Stimulated activated naive CD4-positive, alpha-beta T cell treated with Interleukin-2 at 50 U/mL for 16 hours (primary cell): Measurements from ENCODE around the gene GRM5.
A peak's percentile ranks its signal among the peaks of the same experiment; 100 is the strongest.
"Not testable (repeated sequence)": the region's sequence is repeated elsewhere in the genome, so short reads cannot be mapped to it uniquely, and the experiment has no call there.

ENCODE experiments used
- DNase-seq: peaks from one replicate; lab custom pipeline; 2025; lab: John Stamatoyannopoulos, UW

Gene GRM5

DNA sequence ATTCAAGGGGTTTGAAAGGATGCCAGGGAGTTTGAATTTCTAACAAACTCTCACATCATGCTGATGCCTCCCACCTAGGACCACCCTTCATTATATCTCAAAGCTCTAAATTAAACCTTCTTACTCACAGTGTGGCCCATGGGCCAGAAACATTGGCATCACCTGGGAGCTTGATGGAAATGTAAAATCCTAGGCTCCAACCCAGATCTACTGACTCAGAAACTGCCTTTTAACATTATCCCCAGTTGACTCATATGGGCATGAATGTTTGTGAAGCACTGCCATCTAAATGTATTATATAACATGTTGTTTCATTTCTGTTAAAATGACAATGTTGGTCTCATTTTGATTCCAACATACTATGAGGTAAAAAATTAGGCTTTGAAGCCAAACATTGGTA, 90.3 kb downstream of the GRM5 start:
- DNase-seq, result not testable (repeated sequence)

DNA sequence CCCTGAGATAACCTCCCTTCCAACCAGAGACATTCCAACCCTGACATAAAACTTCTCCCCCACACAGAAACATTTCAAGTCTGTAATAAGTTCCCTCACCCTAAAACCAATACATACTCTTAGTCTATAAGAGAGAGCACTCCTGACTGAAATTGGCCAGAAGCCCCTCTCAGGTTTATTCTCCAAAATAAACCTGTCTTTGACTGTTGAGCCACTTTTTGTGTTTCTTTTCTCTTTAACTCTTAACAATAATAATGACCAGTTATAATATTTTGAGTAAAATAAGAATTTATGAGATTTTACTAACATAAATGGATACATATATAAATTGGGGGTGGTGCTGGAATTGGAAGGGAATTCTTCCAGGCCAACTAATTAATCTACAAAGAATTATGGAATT, 93.6 kb downstream of the GRM5 start:
- DNase-seq, result no peak

DNA sequence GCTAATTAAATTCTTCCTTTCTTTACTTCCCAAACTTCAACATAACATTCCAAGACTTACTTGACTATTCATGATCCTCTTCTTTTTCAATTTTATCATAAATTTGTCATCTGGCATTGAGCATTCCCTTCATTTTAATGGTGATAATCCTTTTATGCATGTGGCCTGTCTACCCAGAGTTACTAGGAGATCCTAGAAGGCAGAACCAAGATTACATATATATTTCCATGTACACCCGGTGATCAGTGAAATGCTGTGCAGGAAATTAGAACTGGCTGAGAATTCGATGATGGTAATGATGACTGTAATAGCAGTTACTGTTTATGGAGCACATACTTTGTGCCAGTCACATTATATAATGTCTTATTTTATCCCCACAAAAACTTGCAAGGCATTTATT, 104.2 kb downstream of the GRM5 start:
- not testable (repeated sequence) for DNase-seq

DNA sequence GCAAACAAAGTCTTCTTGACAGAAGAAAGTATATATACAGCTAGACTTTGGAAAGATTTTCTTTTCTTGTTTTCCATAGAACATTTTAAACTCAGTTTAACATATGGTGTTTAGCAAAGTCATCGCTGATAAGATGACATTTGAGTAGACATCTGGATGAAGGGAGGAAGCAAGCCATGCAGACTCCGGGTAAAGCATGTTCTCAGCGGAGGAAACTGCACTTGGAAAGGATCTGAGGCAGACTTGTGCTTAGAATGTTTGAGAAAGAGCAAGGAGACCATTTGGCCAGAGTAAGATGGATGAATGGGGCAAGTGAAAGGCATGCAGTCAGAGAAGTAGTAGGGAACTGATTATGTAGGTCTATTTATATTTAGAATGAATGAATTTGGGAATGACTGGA, 105.9 kb downstream of the GRM5 start:
- not testable (repeated sequence) for DNase-seq

DNA sequence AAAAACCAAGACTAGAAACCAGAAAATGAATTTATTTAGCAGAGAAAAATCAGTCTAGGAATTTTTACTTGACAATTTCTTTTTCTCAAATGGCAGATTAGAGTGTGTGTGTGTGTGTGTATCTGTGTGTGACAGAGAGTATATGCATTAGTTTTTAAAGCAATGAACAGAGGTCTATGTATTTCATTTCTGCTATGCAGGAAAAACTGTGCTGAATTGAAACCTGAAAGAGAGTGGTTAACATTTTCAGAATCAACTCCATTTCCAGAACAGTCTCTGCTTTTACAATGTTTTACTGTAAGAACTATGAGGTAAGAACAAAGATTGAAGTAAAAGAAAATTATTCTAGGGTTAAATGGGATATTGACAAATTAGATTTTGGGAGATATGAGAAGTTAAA, 114.8 kb downstream of the GRM5 start:
- no peak for DNase-seq

DNA sequence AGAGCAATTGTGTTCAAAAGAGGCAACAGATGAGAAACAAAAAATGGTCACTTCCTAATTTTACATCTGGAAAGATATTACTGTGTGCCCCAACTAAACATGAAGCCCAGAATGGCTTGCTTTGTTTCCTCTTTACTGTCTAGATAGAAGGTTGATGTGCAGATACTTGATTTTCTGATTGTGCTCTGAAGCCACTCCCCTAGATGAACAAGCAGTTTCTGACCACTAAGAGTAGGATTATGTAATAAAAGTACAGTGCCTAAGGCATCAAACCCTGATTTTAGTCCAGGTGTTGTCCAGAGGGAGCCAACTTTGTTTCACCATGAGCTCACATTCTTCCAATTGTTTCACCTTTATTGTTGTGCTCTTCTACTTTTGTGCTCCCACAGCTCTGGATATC, 116.9 kb downstream of the GRM5 start:
- not testable (repeated sequence) for DNase-seq

DNA sequence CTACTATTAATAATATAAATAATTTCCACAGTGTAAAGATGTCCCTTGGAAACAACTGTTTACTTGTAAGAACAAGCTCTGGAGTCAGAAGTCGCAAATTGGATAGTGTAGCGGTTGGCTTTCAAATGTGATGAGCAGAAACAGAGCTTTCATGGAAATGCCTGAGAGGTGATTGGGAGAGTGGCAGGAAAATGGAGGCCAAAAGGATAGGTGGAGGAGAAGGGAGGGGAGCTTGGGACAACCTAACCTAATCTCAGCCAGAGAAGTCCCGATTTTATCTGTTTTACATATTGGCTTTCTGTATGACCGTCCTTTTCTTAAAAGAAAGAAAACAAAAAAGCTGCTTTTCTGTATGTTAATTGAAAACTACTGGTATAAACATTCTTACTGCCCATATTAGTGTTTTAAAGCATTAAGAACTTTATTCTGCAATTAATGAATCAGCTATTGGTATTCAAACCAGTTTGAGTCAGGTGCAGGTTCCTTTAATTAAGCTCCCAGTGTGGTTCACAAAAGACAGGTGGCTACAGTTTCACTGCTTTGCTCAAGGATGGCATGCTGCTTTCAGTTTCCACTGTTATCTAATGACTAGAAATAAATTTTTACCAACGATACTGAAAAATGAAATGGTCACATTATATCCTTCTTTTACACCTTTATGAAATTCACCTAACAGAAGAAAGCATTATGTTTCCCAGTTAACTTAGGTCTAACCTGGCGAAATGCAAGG, 117.8 kb downstream of the GRM5 start:
- DNase-seq, result not testable (repeated sequence)

DNA sequence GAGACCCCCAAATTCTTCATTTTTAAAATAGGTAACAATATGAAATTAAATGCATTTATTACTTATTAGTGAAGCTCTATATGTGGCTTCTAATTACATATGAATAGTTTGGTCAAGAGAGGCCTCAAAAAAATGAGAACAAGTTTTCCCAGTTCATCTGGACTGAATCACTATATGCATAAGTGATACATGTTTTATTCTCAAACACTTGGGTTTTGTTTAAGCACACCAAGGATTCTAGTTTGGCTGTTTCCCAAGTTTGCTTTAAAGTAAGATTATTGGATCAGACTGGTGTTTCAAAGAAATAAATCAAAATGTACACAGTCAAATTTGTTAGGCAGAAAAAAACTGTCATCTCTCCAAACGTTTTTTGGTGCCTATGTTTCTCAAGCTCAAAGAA, 136.1 kb downstream of the GRM5 start:
- DNase-seq, result not testable (repeated sequence)

DNA sequence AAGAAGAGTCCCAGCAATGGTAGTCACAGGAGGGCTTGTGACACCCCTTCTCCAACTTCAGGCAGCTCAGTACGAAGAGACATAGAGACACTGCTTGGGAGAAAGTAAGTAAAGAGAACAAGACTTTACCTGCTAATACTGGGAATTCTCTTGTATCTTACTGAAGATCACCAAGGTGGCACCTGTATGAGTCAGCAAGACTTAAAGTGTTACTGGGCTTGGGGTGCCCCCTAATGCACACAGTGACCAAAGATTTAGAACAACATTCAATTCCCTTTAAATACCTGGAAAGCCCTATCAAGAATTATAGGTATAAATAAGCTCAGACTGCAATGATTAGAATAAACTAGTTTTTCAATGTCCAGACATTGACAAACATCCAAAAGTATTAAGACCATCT, 148.7 kb downstream of the GRM5 start:
- DNase-seq, result not testable (repeated sequence)

DNA sequence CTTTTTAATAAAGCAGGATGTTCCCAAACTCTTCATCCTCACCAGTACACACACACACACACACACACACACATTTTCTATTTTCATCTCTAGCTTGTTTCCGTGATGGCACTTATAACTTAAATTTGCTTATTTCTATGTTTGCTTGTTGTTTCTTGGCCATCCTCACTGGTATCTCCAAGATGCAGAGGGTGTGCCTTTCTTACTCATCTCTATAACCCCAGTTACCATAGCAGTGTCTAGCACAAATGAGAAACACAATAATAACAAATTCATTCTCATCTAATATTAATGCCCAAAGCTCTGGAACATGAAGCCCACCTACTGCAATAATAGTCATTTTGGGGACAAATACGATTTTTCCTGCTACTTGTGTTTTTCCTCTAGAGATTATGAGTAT, 156.3 kb downstream of the GRM5 start:
- no peak for DNase-seq

DNA sequence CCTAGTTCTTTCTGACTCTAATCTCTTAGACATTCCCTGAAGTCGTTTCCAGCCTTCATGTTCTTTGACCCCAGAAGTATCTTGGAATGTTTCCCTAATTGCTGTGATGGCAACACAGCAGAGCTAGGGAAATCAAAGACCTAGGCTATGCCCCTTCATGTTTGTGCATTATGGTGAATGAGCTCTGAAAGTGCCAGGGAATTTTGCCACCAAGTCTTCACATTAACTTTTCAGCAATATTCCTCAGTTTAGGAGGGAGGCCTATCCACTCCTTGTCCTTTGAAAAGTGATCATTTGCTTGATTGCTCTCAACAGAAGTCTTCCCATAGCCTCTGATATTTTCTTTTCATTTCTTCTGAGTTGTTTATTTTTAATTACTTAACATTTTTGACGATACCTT, 164.3 kb downstream of the GRM5 start:
- DNase-seq, result not testable (repeated sequence)

DNA sequence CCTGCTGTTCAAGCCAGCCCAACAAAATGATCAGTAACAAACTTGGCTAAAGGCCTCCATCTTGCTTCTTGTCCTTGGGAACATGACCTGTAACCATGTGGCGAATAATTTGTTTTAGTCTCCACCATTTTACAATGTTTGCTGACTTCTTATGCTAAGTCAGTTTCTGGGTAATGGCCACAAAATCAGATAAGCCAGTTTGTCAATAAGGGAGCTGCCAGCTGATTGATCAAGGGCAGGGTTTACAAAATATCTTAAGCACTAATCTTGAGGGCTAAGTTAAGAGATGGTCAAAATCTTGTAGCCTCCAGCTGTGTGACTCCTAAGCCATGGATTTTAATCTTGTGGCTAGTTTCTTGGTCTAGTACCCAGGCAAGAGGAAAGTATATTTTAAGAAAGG, 176.9 kb downstream of the GRM5 start:
- DNase-seq, result not testable (repeated sequence)

DNA sequence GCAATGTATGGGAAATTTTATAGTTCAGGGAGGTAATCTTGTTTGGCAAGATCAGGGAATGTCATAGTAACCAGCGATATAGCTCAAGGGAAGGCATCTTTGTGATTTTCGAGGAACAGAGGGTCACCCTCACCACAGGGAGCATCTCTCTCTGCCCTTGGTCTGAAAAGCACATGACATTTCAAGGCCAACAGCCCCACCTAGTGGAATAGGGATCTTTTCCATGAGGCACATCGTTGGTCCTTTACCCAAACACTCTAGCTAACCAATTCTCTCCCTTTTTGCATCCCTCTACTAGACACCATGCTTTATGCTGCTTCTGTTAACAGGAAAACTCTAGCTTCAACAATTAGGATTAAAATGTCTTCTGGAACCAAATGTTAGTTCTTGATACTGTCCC, 179.0 kb downstream of the GRM5 start:
- peak; percentile 23 for DNase-seq

DNA sequence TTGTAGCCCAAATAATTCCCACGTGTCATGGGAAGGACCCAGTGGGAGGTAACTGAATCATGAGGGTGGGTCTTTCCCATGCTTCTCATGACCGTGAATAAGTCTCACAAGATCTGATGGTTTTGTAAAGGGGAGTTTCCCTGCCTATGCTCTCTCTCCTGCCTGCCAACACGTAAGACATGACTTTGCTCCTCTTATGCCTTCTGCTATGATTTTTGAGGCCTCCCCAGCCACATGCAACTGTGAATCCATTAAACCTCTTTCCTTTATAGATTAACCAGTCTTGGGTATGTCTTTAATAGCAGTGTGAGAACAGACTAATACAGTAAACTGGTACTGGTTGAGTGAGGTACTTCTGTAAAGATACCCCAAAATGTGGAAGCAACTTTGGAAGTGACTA, 183.0 kb downstream of the GRM5 start:
- not testable (repeated sequence) for DNase-seq

DNA sequence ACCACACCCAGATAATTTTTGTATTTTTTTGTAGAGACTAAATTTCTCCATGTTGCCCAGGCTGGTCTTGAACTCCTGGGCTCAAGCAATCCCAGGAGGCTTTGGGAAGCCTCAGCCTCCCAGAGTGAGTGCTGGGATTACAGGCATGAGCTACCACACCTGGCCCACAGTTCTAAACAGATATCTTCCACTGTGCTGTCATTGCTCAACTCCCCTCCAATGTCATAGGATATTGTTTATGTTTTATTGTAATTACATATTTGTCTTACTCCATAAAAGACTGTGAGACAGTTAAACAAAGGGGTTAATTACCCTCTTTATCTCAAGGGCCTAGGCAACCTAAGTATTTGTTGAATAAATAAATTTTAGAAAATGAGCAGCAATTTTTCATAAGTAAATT, 204.2 kb downstream of the GRM5 start:
- DNase-seq, result no peak

DNA sequence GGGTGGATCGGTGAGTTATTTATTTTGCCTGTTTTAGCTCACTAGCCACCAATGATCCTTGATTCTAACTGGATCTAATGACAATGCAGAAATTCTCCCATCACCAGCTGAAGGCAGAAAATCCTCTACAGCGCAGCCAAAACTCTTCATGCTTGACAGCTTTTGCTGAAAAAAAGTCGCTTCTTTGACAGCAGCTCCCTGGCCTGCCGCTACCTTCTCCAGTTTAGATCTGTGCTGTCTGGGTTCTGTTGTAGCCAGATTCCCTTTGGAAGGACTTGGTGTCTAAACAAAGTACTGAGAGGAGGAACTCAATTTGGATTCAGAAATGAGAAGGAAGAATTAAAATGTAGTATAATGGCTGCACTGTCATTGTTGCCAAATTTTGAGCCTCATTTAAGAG, 205.4 kb downstream of the GRM5 start:
- not testable (repeated sequence) for DNase-seq

DNA sequence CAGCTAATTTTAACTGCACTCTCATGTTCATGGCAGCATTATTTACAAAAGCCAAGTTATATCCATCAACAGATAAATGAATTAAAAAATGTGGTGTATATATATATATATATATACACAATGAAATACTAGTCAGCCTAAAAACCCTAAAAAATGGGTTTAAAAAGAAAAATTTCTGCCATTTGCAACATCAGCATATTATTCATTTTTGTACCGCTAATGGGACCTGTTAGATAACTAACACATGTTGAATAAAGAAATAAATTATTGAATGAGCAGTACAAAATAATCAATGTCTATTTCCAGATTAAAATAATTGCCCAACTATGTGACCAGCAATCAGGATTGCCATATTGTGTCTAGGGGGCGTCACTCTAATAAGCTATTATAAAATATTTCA, 211.8 kb downstream of the GRM5 start:
- not testable (repeated sequence) for DNase-seq

DNA sequence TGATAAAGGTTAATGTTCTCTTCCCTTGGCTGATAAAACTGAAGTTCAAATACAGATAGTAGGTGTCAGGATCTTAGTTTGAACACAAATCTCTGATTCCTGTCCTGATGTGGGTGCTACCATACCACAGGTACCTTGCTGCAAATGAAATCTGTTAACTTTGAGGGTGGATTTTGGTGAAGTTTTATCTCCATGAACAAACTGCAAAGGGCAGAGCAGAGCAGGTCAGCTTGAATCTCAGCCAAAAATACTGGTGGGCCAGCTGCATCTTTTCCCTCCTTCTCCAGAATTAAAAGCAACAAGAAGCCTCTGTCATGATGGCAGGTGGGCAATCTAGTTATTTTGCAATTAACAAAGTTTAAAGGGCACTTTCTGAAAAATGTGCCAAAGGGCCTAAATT, 214.2 kb downstream of the GRM5 start:
- DNase-seq, result not testable (repeated sequence)

DNA sequence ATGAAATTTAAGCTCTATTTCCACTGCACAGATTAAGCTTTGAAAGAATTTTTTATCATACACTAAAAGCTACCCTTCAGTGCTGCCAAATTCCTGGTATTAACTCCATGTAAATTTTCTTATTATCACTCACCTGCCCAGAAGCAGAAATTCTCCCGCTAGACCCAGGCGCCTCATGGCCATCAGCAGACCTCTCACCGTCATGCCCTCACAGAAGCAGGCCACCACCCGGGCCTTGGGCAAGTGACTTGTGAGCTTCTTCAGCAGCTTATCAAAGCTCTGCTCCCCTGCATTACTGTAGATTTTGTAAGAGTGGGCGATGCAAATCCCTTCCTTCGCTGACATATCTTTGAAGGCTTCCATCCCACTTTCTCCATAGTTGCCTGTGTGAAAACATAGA, 216.0 kb downstream of the GRM5 start:
- DNase-seq, result not testable (repeated sequence)

DNA sequence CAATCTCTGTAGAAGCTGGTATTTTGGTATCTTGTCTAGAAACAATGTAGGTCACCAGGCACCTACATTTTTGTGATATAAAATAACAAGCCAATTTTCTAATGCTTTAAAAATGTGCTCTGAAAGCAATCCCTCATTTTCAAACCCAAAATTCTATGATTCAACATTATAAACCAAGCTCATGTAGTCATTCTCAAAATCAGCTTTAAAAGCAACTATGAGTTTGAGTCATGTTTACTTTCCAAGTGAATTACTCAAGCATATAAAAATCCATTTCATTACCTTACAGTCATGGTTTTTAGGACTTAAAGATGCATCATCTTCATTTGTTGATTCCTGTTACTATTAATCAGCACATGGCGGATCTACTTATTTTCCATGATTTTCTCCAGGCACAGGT, 216.4 kb downstream of the GRM5 start:
- DNase-seq, result no peak

DNA sequence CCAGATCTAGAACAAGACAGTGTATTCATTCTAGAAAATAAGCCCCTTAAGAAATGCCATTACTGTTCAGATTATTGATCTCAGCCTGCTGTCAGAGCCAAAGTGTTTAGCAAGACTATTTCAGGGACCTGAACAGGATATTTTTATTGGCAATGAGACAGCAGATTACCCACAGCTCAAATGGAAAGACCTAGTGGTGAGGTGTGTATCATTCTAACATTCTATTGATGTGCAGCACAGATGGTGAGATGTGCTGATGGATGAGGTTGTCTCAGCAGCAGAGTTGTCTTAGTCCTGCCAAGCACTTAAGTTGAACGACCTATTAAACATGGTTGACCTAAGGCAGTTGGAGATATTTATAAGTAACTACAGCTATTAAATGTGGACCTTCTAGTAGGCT, 219.5 kb downstream of the GRM5 start:
- not testable (repeated sequence) for DNase-seq

DNA sequence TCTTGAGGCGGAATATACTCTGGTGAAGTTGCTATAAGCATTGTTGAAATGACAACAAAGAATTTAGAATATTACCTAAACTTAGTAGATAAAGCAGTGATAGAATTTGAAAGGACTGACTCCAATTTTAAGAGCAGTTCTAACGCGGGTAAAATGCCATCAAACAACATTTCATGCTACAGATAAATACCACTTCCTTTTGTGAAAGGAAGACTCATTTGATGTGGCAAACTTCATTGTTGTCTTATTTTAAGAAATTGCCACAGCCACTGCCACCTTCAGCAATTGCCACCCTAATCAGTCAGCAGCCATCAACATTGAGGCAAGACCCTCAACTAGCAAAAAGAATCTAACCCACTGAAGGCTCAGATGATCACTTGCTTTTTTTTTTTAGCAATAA, 220.8 kb downstream of the GRM5 start:
- not testable (repeated sequence) for DNase-seq

DNA sequence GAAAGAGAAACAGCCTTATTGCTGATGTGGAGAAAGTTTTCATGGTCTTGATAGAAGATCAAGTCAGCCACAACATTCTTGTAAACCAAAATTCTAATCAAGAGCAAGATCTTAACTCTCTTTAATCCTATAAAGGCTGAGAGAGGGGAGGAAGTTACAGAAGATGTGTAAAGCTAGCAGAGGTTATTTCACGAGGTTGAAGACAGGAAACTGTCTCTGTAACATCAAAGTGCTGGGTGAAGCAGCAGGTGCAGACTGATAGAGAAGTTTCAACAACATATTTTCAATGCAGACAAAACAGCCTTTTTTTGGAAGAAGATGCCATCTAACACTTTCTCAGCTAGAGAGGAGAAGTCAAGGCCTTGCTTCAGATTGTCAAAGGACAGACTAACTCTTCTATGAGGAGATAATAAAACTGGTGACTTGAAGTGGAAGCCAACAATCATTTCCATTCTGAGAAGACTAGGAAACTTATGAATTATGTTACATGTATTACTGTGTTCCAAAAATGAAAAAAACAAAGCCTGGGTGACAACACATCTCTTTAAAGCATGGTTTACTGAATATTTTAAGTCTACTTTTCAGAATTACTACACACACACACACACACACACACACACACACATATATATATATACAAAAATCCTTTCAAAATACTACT, 221.9 kb downstream of the GRM5 start:
- DNase-seq, result not testable (repeated sequence)

DNA sequence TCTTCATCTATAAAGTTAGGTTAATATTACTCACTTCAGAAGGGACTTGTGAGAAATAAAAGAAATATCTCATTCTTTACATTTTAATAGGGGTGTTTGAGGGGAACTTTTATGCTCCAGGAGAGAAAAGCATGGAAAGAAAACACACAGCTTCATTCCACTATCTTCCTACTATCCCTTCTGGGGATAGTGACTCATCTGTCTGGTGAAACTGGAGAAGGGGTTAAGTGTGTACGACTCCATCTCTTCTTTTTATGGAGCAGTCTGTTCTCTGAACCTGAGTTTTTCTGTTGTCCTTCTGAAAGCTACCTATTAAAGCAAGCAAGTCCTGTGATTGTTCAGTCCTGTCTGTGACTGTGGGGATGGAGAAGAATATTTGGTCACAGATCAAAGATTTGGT, 227.6 kb downstream of the GRM5 start:
- DNase-seq, result not testable (repeated sequence)
